B cell (primary cell): ENCODE results near the gene DUS4L.

Experiments
- CTCF ChIP-seq: fragments of 200-600 bp; IDR thresholded peaks from one replicate; pipeline ENCODE4 v1.8.0; 2022; ENCODE audit warnings: antibody characterized with exemption, mild to moderate bottlenecking
- EZH2 ChIP-seq: IDR thresholded peaks from 2 replicates; pipeline ENCODE4 v1.6.1; 2012; ENCODE audit warnings: borderline replicate concordance, low read depth, mild to moderate bottlenecking, moderate library complexity, low read length; ENCODE audit not compliant: insufficient read depth, poor library complexity, severe bottlenecking

GRCh38 chr7:107543338-107543993, 20.3 kb upstream of the DUS4L start:
- TF ChIP-seq CTCF (no peak), EZH2 (no peak)
